Urinary bladder (tissue), 4 donors: ENCODE data around the gene NFAT5. TPM values are rescaled to one million over a fixed set of nuclear protein-coding genes. Genes with fewer than 3 reads are reported as not detected.
A peak's percentile ranks its signal among the peaks of the same experiment; 100 is the strongest.

ENCODE experiments used
- DNase-seq: peaks from one replicate; pipeline ENCODE4 v3.0.0-alpha.2; 2015; ENCODE audit errors: extremely low spot score
- H3K27ac ChIP-seq: one replicate; pipeline ENCODE4 v1.5.1; 2013; ENCODE audit warnings: low read depth, mild to moderate bottlenecking, moderate library complexity
- H3K36me3 ChIP-seq: one replicate; pipeline ENCODE4 v1.6.1; 2013; ENCODE audit warnings: mild to moderate bottlenecking, moderate library complexity; ENCODE audit not compliant: insufficient read depth
- H3K4me1 ChIP-seq: one replicate; pipeline ENCODE4 v1.6.1; 2013; ENCODE audit warnings: mild to moderate bottlenecking, moderate library complexity; ENCODE audit not compliant: insufficient read depth
- H3K4me3 ChIP-seq: one replicate; pipeline ENCODE4 v1.5.1; 2013; ENCODE audit warnings: low read depth, low read length
- WGBS: extraction: QIAGEN DNeasy Blood & Tissue Kit; methylation state at CpG from one replicate; pipeline ENCODE4 v1.1.7; 2013; 5-methylcytosine and 5-hydroxymethylcytosine counted together
- polyA plus RNA-seq: library from polyadenylated mRNA; stranded (reverse); fragments of 200-250 nt; gene quantifications from one replicate; pipeline ENCODE4 v1.2.3, GENCODE V29; 2013
- total RNA-seq: library from RNA; depleted of rRNA; stranded (reverse); fragments of >200 nt; gene quantifications from one replicate; pipeline ENCODE4 v1.2.3, GENCODE V29; 2014
- donor health status: healthy with polysubstance abuse.
- donor health status: healthy.

Gene NFAT5
- total and polyA plus RNA-seq, 2 donors = 7.1 to 100 TPM

DNA sequence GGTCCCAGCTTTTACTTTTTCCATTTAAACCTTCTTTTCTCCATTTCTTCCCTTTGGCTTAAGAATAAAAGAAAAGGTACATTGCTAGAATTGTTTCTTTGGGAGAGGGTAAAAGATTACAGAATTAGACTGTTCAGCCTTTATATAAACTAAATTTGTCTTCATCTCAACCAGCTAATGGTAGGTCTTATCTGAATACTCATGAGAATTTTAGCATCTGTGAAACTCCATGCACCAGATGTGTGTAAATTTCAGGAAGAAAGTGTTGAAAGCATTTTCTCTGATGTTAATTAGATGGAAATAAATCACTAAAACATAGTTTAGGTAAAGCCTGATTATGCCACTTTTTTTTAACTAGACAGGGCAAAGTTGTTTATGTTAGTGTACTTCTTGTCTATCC, 135.7 kb downstream of the NFAT5 start:
- Histone ChIP-seq H3K4me3 (no peak overlapping the region), H3K27ac (no peak overlapping the region), H3K36me3 (no peaks in the 10 kb centered on the region), H3K4me1 (no peaks in the 10 kb centered on the region)
- no peak for DNase-seq

DNA sequence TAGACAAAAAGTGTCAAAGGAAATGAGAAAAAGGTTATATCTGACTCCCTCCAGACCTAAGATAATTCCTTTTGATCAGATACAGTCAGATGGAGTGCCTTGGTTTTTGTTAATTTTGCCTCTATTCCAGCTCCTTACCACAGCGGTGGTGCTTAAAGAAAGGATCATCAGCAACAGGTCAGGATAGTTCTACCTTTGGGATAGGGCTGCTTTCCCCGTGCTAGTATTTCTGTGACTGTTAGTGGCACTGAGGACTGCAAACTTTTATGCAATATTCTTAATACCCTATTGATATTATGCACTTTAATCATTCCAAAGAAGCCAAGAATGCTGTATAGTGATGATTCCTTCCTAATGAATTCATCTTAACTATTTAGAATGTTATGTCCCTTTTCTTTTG, 136.1 kb downstream of the NFAT5 start:
- no peak for DNase-seq
- WGBS = 81% methylated on average over 2 of the region's 2 CpGs
- Histone ChIP-seq H3K36me3 (no peaks in the 10 kb centered on the region), H3K4me1 (no peaks in the 10 kb centered on the region), H3K4me3 (no peak overlapping the region), H3K27ac (no peak overlapping the region)

DNA sequence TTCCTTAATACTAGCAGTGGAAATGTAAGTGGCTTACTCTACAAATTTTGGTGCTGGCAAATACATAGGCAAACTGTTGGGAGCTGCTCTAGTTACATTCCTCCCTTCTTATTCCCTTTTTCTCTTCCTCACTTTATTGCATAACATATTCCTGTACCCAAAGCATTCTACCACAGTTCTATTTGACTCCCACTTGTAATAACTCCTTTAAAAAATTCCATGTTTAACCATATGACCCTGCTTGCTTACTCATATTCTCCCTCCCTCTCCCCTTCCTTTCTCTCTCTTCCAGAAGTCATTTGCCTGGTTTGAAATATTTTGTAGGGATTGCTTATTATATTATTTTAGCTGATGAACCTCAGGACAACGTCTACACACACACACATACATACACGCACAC, 137.9 kb downstream of the NFAT5 start:
- WGBS = 85% methylated on average over 2 of the region's 2 CpGs
- Histone ChIP-seq H3K4me1 (no peaks in the 10 kb centered on the region), H3K36me3 (no peaks in the 10 kb centered on the region), H3K27ac (no peak overlapping the region), H3K4me3 (no peak overlapping the region)
- no peak for DNase-seq

DNA sequence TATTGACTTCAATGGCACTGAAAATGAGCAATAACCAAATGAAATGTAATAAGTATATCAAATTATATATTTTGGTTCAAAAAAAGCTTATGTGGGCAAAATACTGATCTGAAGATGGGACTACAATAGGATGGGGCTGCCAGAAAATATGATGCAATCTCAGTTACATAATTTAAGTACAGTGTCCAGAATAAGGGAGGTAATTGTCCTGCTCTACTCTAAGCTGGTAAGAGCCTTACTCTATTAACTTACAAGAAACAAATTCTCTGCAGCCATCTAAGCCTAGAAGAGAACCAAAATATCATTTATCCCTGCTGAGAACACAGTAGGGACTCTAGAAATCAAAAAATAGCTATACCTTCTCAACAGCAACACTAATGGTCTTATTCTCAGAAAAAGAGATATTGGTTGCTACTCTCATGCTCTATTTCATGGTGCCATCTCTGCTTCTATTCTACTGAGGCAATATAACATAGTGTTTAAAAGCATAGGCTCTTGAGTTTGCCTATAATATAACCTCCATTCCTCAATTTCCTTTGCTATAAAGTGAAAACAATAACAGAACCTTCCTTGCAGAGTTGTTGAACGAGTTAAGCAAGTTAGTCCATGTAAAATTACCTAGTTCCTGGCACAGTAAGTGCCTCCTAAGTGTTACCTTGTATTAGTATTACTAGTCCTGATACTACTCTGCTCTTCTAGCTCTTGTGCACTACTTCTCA, 140.6 kb downstream of the NFAT5 start:
- no peak overlapping the region for H3K4me3 ChIP-seq
- H3K36me3 ChIP-seq = no peaks in the 10 kb centered on the region
- 73% methylated on average over 1 of the region's 1 CpG for WGBS
- H3K27ac ChIP-seq = no peak overlapping the region
- H3K4me1 ChIP-seq = no peaks in the 10 kb centered on the region
- DNase-seq = no peak

DNA sequence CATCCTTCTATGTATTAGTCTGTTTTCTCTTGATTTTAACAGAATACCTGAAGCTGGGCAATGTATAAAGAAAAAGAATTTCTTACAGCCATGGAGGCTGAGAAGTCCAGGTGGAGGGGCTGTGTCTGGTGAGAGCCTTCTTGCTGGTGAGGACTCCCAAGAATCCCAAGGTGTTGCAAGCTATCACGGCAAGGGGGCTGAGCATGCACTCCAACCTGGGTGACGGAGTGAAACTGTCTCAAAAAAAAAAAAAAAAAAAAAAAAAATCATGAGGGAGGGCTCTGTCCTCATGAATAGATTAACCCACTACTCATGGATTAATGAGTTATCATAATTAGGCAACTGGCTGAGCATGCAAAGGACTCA, 141.2 kb downstream of the NFAT5 start:
- no peak overlapping the region for H3K27ac ChIP-seq
- no peaks in the 10 kb centered on the region for H3K4me1 ChIP-seq
- no peak overlapping the region for H3K4me3 ChIP-seq
- H3K36me3 ChIP-seq = no peaks in the 10 kb centered on the region
- WGBS = 89% methylated on average over 2 of the region's 2 CpGs
- DNase-seq = no peak

DNA sequence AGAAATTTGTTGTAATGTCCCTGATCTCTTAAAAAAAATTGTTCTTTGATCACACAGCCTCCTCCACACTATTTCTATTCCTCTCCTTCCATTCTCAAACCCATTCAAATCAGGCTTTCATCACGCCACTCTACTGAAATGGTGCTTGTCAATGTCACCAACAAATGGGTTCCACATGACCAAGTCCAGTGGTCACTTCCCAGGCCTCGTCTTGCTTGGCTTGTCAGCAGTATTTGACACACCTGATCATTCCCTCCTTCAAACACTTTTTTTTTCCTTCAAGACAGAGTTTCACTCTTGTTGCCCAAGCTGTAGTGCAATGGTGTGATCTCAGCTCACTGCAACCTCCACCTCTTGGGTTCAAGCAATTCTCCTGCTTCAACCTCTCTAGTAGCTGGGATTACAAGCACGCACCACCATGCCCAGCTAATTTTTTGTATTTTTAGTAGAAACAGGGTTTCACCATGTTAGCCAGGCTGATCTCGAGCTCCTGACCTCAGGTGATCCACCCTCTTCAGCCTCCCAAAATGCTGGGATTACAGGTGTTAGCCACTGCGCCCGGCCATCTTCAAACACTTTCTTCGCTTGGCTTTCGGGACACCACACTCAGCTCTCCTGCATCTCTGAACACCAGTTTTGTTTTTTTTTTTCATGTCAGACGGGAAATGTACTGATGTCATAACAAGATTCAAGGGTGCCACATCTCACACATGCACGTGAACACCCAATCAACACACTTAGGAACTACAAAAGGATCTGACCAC, 142.3 kb downstream of the NFAT5 start:
- WGBS = 86% methylated on average over 10 of the region's 10 CpGs
- Histone ChIP-seq H3K36me3 (no peaks in the 10 kb centered on the region), H3K27ac (no peak overlapping the region), H3K4me1 (no peaks in the 10 kb centered on the region), H3K4me3 (no peak overlapping the region)
- no peak for DNase-seq

DNA sequence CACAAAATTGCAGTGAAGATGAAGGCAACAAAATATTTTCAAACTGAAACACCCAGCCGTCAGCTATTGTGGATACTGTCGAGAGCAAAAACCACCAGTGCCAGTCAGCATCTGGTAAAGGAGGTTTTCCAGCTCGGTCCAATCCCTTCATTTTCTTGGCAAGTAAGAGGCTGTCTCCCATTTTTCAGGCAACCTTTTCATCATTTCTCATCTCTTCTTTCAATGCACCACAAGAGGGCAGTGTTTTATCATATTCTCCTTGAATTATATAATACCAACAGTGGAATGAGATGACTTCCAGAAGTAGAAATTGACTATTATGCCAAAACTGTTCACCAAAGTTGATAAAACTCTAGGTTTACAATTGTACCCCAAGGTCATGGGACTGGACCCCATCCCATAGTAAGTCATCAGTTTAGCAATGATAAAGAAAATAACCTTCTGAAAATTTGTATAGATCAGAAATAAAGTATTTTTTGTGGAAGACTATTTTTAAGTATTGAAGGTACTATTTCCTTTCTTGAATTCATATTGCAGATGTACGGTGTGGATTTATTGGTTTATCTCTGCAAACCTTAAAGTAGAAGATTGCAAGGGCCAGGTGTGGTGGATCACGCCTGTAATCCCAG, 143.8 kb downstream of the NFAT5 start:
- Histone ChIP-seq H3K4me1 (no peaks in the 10 kb centered on the region), H3K27ac (no peak overlapping the region), H3K4me3 (no peak overlapping the region), H3K36me3 (no peaks in the 10 kb centered on the region)
- 36% methylated on average over 5 of the region's 5 CpGs for WGBS
- DNase-seq = peak; percentile 59

DNA sequence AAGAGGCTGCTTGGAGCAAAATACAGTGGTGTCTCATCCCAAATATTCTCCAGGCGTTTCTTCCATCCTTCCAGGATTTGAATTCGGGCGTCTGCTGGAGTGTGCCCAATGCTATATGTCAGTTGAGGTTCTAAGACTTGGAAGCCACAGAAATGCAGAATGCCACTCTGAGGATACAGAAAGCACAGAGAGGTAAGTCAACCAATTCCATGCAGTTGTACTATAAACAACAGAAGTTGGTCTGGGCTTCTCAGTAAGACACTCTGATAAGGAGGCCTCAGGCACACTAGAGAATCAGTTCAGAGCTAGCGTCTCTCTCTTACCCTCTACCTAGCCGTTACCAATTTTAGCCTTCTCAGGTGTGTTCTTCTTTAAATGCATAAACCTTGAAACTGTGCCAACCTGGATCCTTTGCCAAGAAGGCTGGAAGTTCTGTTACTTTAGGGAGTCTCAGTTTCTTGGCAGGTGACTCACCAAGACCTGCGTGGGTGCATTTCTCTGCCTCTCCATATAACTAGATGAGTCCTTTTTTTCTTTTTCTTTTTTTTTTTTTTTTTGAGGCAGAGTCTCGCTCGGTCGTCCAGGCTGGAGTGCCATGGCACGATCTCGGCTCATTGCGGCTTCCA, 145.5 kb downstream of the NFAT5 start:
- Histone ChIP-seq H3K27ac (no peak overlapping the region), H3K4me3 (no peak overlapping the region), H3K4me1 (no peaks in the 10 kb centered on the region), H3K36me3 (no peaks in the 10 kb centered on the region)
- DNase-seq = no peak
- 74% methylated on average over 12 of the region's 12 CpGs for WGBS

DNA sequence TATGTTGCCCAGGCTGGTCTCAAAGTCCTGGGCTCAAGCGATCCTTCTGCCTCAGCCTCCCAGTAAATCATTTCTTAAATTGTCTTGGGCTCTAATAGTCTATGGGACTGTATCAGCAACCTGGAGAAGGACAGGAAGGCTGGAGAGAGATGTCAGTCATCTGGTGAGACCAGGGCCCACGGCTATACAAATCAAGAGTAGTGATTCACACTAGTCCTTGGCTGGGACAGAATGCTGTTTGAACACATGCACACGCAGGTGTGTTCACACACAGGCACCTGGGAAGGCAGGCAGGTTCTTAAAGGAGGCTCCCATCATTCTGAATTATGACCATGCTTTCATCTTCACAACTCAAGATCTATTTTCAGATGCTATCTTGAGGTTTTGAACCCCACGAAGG, 146.5 kb downstream of the NFAT5 start:
- Histone ChIP-seq H3K4me1 (no peaks in the 10 kb centered on the region), H3K36me3 (no peaks in the 10 kb centered on the region), H3K27ac (no peak overlapping the region), H3K4me3 (no peak overlapping the region)
- no peak for DNase-seq
- WGBS = 90% methylated on average over 4 of the region's 4 CpGs

DNA sequence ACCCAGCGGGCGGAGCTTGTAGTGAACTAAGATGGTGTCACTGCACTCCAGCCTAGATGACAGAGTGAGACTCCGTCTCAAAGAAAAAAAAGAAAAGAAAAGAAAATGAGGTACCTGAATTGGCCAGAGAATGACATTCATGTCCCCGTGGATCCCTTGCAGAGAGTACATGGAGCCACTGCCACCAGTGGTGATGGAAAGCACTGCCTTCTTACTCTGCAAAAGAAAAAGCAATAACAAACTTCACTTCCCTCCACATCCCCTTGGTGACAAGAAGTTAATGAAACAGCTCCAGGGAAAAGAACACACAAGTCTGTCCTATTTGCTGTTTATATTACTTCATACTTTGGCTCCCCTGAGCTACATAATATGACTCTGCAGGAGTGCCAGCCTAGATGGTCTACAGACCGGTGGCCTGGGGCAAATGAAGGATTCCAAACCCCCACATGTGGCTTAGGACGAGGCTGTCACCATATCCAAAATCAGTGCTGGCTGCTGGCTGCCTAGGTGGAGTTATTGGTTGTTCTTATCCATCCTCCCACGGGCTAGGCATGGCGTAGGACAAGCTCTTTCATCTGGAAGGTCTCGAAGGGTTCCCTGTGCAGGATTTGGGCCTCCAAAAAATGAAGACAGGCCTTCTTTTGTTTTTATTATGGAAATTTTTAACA, 147.3 kb downstream of the NFAT5 start:
- no peak overlapping the region for H3K4me3 ChIP-seq
- no peak for DNase-seq
- WGBS = 91% methylated on average over 9 of the region's 9 CpGs
- H3K27ac ChIP-seq = no peak overlapping the region
- no peaks in the 10 kb centered on the region for H3K36me3 ChIP-seq
- no peaks in the 10 kb centered on the region for H3K4me1 ChIP-seq

DNA sequence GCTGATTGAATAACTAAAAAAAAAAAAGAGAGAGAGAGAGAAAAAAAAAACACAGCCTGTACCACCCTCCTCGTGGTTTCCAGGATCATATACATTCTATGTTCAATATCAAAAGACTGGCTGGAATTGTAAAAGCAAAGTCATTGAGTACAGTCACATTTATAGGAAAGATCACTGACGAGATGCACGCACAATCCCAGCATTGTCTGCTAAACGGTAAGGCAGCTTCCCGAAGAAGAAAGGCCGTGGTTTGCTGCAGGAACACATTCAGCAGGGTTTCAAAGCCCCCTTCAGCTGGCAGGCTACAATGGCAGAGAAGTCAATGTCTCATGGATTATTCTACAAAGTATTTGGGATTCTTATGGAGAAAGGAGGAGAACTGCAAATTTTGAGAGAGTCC, 151.3 kb downstream of the NFAT5 start:
- Histone ChIP-seq H3K4me1 (no peaks in the 10 kb centered on the region), H3K27ac (no peak overlapping the region), H3K4me3 (no peak overlapping the region), H3K36me3 (no peaks in the 10 kb centered on the region)
- no peak for DNase-seq
- 82% methylated on average over 6 of the region's 6 CpGs for WGBS

DNA sequence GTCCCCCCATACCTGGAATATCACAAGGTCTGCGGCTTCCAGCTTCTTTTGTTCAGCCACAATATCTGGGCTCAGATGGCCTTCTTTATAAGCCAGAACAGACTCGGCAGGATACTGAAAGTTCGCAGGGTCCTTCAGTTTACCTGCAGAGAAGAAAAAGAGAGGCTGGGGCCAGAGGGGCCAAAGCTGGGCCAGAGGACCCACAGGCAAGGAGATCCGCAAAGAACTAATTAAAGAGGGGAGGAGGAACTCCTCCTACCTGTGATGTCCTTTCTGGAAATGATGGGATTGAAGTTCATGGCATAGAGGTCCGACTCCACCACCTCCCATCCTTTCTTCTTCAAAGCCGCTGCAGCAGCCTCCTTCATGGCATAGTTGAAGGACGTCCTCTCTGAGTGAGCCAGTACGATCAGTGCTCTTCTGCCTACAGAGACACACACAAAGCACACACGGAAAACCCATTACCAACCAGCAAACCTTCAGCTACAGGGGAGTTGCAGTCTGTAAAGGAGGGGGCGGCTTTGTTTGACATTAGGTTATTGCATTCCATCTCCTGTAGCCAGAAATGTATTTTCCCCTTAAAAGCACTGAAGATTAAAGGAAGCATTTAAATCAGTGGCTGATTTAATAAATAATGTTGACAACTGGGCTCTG, 152.5 kb downstream of the NFAT5 start:
- no peak for DNase-seq
- WGBS = 80% methylated on average over 10 of the region's 10 CpGs
- no peak overlapping the region for H3K4me3 ChIP-seq

DNA sequence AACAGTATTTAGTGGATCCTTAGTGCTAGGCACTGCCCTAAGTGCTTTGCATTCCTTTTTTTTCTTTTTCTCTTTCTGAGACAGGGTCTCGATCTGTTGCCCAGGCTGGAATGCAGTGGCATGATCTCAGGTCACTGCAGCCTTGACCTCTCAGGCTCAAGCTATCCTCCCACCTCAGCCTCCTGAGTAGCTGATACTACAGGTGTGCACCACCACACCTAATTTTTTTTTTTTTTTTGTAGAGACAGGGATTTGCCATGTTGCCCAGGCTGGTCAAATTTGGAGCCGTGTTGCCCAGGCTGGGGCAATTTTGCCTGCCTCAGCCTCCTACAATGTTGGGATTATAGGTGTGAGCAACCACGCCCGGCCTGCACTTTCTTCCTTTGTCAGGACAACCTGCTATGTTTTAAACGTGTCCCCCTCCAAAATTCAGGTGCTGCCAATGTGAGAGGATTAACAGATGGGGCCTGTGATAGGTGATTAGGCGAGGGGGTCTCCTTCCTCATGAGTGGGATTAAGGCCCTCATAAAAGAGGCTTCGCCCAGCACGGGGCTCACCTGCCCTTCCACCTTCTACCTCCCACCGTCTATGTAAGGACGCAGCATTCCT, 155.2 kb downstream of the NFAT5 start:
- Histone ChIP-seq H3K4me1 (no peaks in the 10 kb centered on the region), H3K4me3 (no peak overlapping the region), H3K36me3 (no peaks in the 10 kb centered on the region), H3K27ac (no peak overlapping the region)
- WGBS = 92% methylated on average over 10 of the region's 10 CpGs
- DNase-seq = no peak

More for the DNA sequence above, 152.5 kb downstream of the NFAT5 start:
- no peaks in the 10 kb centered on the region for H3K36me3 ChIP-seq
- H3K4me1 ChIP-seq = no peaks in the 10 kb centered on the region
- no peak overlapping the region for H3K27ac ChIP-seq
